Stimulated activated CD4-positive, alpha-beta T cell treated with anti-CD3 and anti-CD28 coated beads, Interleukin-2, amount 100 ng/mL, for 24 hours (primary cell): Measurements from ENCODE around the gene DAP.

Source experiments
- DNase-seq, 2 donors: peaks; one replicate each; pipeline ENCODE4 v3.0.0-alpha.2; 2020

DAP gene

GRCh38 chr5:10760096-10760920, 726 bp downstream of the DAP start:
- peak in 1 of 2 donors; percentile 53 for DNase-seq

GRCh38 chr5:10759111-10759510, 1.9 kb downstream of the DAP start:
- DNase-seq, result no peak

GRCh38 chr5:10757922-10758555, 3.0 kb downstream of the DAP start:
- DNase-seq, result no peak

GRCh38 chr5:10757043-10757442, 4.0 kb downstream of the DAP start:
- DNase-seq, result no peak

- no peak for DNase-seq
Measured at GRCh38 chr5:10756549-10756948, 4.5 kb downstream of the DAP start.

GRCh38 chr5:10753178-10753577, 7.9 kb downstream of the DAP start:
- no peak for DNase-seq

GRCh38 chr5:10752451-10752850, 8.6 kb downstream of the DAP start:
- no peak for DNase-seq

GRCh38 chr5:10750909-10751308, 10.1 kb downstream of the DAP start:
- DNase-seq, result no peak

- no peak for DNase-seq
Measured at GRCh38 chr5:10747678-10748622, 13.1 kb downstream of the DAP start.

- no peak for DNase-seq
Measured at GRCh38 chr5:10746711-10747110, 14.3 kb downstream of the DAP start.

- DNase-seq, result no peak
Measured at GRCh38 chr5:10745133-10745532, 15.9 kb downstream of the DAP start.

- DNase-seq, result no peak
Measured at GRCh38 chr5:10744681-10745080, 16.4 kb downstream of the DAP start.

GRCh38 chr5:10743951-10744350, 17.1 kb downstream of the DAP start:
- DNase-seq, result no peak

GRCh38 chr5:10743526-10743925, 17.5 kb downstream of the DAP start:
- no peak for DNase-seq

- no peak for DNase-seq
Measured at GRCh38 chr5:10741661-10742060, 19.4 kb downstream of the DAP start.

- DNase-seq, result no peak
Measured at GRCh38 chr5:10740384-10740783, 20.6 kb downstream of the DAP start.

- DNase-seq, result no peak
Measured at GRCh38 chr5:10737880-10738279, 23.2 kb downstream of the DAP start.

- DNase-seq, result no peak
Measured at GRCh38 chr5:10736808-10737207, 24.2 kb downstream of the DAP start.

- DNase-seq, result no peak
Measured at GRCh38 chr5:10736354-10736753, 24.7 kb downstream of the DAP start.

- no peak for DNase-seq
Measured at GRCh38 chr5:10735569-10736276, 25.3 kb downstream of the DAP start.

GRCh38 chr5:10734832-10735523, 26.1 kb downstream of the DAP start:
- DNase-seq, result no peak
